GM06990 (cell line): ENCODE measurements around the gene IGLON5.

Experiments
- DNase-seq: peaks from one replicate; pipeline ENCODE4 v3.0.0-alpha.2; 2011; ENCODE audit not compliant: insufficient read length; ENCODE audit errors: extremely low read depth
- H3K27me3 ChIP-seq: replicated peaks from 2 replicates; pipeline ENCODE4 v1.6.0; 2011; ENCODE audit warnings: low read length; ENCODE audit not compliant: control insufficient read depth, insufficient read depth
- H3K36me3 ChIP-seq: 2 replicates; pipeline ENCODE4 v1.5.1; 2011; ENCODE audit warnings: low read length; ENCODE audit not compliant: control insufficient read depth, insufficient read depth
- H3K4me3 ChIP-seq: replicated peaks from 2 replicates; pipeline ENCODE4 v1.5.1; 2011; ENCODE audit warnings: low read depth, mild to moderate bottlenecking, control low read depth, low read length
- CTCF ChIP-seq: IDR thresholded peaks from 2 replicates; pipeline ENCODE4 v1.5.1; 2011; ENCODE audit warnings: low read length, control low read depth, mild to moderate bottlenecking, inconsistent platforms; ENCODE audit not compliant: insufficient read depth, poor library complexity, severe bottlenecking

The IGLON5 gene

GRCh38 chr19:51297406-51297805 lies 14.0 kb upstream of the IGLON5 start:
- Histone ChIP-seq H3K4me3 (no peak overlapping the region), H3K27me3 (no peaks in the 10 kb centered on the region; the same call in none of the 2 replicates), H3K36me3 (no peaks in the 10 kb centered on the region)
- DNase-seq = no peak
- TF ChIP-seq CTCF = no peak

GRCh38 chr19:51301266-51301665 lies 10.2 kb upstream of the IGLON5 start:
- Histone ChIP-seq H3K27me3 (no peaks in the 10 kb centered on the region; the same call in 1 of the 2 replicates), H3K4me3 (no peak overlapping the region), H3K36me3 (no peaks in the 10 kb centered on the region)
- no peak for TF ChIP-seq CTCF
- DNase-seq = no peak

GRCh38 chr19:51305479-51305878 lies 6.0 kb upstream of the IGLON5 start:
- H3K4me3 ChIP-seq = no peak overlapping the region
- H3K27me3 ChIP-seq = no peaks in the 10 kb centered on the region
- no peak for TF ChIP-seq CTCF
- H3K36me3 ChIP-seq = no peaks in the 10 kb centered on the region
- DNase-seq = no peak

GRCh38 chr19:51316688-51317087 lies 5.2 kb downstream of the IGLON5 start:
- no peak for TF ChIP-seq CTCF
- Histone ChIP-seq H3K36me3 (no peaks in the 10 kb centered on the region), H3K27me3 (no peaks in the 10 kb centered on the region; the same call in 1 of the 2 replicates), H3K4me3 (no peak overlapping the region)
- no peak for DNase-seq

GRCh38 chr19:51317376-51317775 lies 5.9 kb downstream of the IGLON5 start:
- no peaks in the 10 kb centered on the region; the same call in 1 of the 2 replicates for H3K27me3 ChIP-seq
- no peak overlapping the region for H3K4me3 ChIP-seq
- no peaks in the 10 kb centered on the region for H3K36me3 ChIP-seq
- DNase-seq = no peak
- no peak for TF ChIP-seq CTCF

GRCh38 chr19:51317968-51318367 lies 6.5 kb downstream of the IGLON5 start:
- Histone ChIP-seq H3K27me3 (no peaks in the 10 kb centered on the region; the same call in 1 of the 2 replicates), H3K4me3 (no peak overlapping the region), H3K36me3 (no peaks in the 10 kb centered on the region)
- DNase-seq = no peak
- TF ChIP-seq CTCF = no peak
